K562 (cell line): Measurements from ENCODE around the gene DTX3.

Experiments
- CBX3 ChIP-seq, 2 experiments: IDR thresholded peaks; 1 replicate in 1 of 2; 2 replicates in 1 of 2; pipeline ENCODE4 v1.6.1; 2012; ENCODE audit warnings: inconsistent platforms in 2 of 2, low read length in 2 of 2, borderline replicate concordance in 1 of 2, control low read depth in 1 of 2
- CHD2 ChIP-seq: IDR thresholded peaks from 2 replicates; pipeline ENCODE4 v1.6.1; 2011; ENCODE audit warnings: low read depth, low read length
- PHF8 ChIP-seq: fragments of 200-600 bp; sonication (generic); IDR thresholded peaks from 2 replicates; pipeline ENCODE4 v1.6.1; 2012; ENCODE audit warnings: mixed run types, mild to moderate bottlenecking, inconsistent platforms, low read length, moderate library complexity, borderline replicate concordance
- POLR2H ChIP-seq: IDR thresholded peaks from 2 replicates; pipeline ENCODE4 v1.6.1; 2016; ENCODE audit warnings: missing genetic modification characterization, low read depth, mild to moderate bottlenecking, control low read depth, missing compliant biosample characterization, moderate library complexity
- TCF3 ChIP-seq: sonication (generic); formaldehyde crosslinking; IDR thresholded peaks from 2 replicates; pipeline ENCODE4 v1.4.0; 2020; ENCODE audit warnings: mild to moderate bottlenecking, missing genetic modification reagents
- ZBTB8A ChIP-seq: fragments of 450-650 bp; IDR thresholded peaks from 2 replicates; pipeline ENCODE4 v1.6.1; 2018; ENCODE audit warnings: mild to moderate bottlenecking, moderate library complexity; ENCODE audit not compliant: partially characterized antibody
- TF ChIP-seq, protein P1 (sequence below): fragments of 450-650 bp; IDR thresholded peaks from 2 replicates; pipeline ENCODE4 v1.7.1; 2018; ENCODE audit warnings: mild to moderate bottlenecking, low read depth; ENCODE audit not compliant: partially characterized antibody
- TF ChIP-seq, protein P2 (sequence below), 3 experiments: IDR thresholded peaks in 2 of 3; conservative IDR thresholded peaks in 1 of 3; 2 replicates each; pipeline ENCODE4 v1.5.1; 2011 to 2012; ENCODE audit warnings: low read length in 3 of 3, mild to moderate bottlenecking in 3 of 3, control low read depth in 2 of 3, improper control_type of control experiment in 1 of 3, inconsistent platforms in 1 of 3, low read depth in 1 of 3, mixed read lengths in 1 of 3, moderate library complexity in 1 of 3; ENCODE audit not compliant: insufficient read depth in 2 of 3
- TF ChIP-seq, protein P3 (sequence below): IDR thresholded peaks from 2 replicates; pipeline ENCODE4 v1.6.1; 2012; ENCODE audit warnings: low read depth, low read length, improper control_type of control experiment, borderline replicate concordance
- TF ChIP-seq, protein P4 (sequence below), 2 experiments: fragments of 450-650 bp; formaldehyde crosslinking in 1 of 2; IDR thresholded peaks; 2 replicates each; pipeline versions ENCODE4 v1.4.0 to v1.6.1; 2014 to 2020; ENCODE audit warnings: mild to moderate bottlenecking in 2 of 2, borderline replicate concordance in 1 of 2, low read depth in 1 of 2

DNA sequence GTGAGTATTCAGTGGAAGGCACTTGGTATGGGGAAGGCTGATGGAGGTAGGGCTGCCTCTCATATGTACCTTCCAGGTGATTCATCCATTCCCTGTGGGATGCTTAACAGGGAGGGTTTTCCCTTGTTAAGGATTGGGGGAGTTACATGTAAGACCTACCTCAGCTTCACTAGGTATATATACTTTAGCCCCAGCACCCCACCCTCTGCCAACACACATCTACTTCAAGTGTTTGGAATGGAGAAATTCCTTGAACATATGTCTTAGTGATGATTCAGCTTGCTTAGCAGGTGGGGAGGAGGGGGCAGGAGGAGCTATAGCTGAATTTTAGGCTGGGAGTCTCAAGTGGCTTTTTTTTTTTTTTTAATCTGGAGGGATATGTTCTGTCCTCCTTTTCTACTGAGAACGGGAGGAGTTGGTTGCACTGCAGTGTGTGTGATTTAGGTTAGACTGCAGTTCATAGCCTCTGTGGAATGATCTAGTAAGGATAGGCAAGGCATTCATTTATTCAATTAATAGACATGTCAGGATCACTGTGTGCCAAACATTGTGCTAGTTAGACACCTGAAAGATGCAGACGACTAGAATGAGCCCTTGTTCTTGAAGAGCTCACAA, 12.0 kb upstream of the DTX3 start:
- TF ChIP-seq, protein P1, sequence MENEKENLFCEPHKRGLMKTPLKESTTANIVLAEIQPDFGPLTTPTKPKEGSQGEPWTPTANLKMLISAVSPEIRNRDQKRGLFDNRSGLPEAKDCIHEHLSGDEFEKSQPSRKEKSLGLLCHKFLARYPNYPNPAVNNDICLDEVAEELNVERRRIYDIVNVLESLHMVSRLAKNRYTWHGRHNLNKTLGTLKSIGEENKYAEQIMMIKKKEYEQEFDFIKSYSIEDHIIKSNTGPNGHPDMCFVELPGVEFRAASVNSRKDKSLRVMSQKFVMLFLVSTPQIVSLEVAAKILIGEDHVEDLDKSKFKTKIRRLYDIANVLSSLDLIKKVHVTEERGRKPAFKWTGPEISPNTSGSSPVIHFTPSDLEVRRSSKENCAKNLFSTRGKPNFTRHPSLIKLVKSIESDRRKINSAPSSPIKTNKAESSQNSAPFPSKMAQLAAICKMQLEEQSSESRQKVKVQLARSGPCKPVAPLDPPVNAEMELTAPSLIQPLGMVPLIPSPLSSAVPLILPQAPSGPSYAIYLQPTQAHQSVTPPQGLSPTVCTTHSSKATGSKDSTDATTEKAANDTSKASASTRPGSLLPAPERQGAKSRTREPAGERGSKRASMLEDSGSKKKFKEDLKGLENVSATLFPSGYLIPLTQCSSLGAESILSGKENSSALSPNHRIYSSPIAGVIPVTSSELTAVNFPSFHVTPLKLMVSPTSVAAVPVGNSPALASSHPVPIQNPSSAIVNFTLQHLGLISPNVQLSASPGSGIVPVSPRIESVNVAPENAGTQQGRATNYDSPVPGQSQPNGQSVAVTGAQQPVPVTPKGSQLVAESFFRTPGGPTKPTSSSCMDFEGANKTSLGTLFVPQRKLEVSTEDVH = no peak
- TF ChIP-seq TCF3 (CRISPR knock-in tag) = no peak
- TF ChIP-seq, protein P2, sequence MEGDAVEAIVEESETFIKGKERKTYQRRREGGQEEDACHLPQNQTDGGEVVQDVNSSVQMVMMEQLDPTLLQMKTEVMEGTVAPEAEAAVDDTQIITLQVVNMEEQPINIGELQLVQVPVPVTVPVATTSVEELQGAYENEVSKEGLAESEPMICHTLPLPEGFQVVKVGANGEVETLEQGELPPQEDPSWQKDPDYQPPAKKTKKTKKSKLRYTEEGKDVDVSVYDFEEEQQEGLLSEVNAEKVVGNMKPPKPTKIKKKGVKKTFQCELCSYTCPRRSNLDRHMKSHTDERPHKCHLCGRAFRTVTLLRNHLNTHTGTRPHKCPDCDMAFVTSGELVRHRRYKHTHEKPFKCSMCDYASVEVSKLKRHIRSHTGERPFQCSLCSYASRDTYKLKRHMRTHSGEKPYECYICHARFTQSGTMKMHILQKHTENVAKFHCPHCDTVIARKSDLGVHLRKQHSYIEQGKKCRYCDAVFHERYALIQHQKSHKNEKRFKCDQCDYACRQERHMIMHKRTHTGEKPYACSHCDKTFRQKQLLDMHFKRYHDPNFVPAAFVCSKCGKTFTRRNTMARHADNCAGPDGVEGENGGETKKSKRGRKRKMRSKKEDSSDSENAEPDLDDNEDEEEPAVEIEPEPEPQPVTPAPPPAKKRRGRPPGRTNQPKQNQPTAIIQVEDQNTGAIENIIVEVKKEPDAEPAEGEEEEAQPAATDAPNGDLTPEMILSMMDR (IDR thresholded peaks at IDR 0.05 in 2 of 3, conservative IDR thresholded peaks at IDR 0.05 in 1 of 3; ENCODE audit: insufficient read depth in 2 of 3, low read depth in 1 of 3, low read length in 3 of 3) = no peak
- no peak for TF ChIP-seq POLR2H (tag)
- TF ChIP-seq PHF8 = no peak
- TF ChIP-seq ZBTB8A = no peak
- no peak for TF ChIP-seq CHD2
- TF ChIP-seq, protein P3, sequence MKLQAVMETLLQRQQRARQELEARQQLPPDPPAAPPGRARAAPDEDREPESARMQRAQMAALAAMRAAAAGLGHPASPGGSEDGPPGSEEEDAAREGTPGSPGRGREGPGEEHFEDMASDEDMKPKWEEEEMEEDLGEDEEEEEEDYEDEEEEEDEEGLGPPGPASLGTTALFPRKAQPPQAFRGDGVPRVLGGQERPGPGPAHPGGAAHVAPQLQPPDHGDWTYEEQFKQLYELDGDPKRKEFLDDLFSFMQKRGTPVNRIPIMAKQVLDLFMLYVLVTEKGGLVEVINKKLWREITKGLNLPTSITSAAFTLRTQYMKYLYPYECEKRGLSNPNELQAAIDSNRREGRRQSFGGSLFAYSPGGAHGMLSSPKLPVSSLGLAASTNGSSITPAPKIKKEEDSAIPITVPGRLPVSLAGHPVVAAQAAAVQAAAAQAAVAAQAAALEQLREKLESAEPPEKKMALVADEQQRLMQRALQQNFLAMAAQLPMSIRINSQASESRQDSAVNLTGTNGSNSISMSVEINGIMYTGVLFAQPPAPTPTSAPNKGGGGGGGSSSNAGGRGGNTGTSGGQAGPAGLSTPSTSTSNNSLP = no peak
- TF ChIP-seq, protein P4, sequence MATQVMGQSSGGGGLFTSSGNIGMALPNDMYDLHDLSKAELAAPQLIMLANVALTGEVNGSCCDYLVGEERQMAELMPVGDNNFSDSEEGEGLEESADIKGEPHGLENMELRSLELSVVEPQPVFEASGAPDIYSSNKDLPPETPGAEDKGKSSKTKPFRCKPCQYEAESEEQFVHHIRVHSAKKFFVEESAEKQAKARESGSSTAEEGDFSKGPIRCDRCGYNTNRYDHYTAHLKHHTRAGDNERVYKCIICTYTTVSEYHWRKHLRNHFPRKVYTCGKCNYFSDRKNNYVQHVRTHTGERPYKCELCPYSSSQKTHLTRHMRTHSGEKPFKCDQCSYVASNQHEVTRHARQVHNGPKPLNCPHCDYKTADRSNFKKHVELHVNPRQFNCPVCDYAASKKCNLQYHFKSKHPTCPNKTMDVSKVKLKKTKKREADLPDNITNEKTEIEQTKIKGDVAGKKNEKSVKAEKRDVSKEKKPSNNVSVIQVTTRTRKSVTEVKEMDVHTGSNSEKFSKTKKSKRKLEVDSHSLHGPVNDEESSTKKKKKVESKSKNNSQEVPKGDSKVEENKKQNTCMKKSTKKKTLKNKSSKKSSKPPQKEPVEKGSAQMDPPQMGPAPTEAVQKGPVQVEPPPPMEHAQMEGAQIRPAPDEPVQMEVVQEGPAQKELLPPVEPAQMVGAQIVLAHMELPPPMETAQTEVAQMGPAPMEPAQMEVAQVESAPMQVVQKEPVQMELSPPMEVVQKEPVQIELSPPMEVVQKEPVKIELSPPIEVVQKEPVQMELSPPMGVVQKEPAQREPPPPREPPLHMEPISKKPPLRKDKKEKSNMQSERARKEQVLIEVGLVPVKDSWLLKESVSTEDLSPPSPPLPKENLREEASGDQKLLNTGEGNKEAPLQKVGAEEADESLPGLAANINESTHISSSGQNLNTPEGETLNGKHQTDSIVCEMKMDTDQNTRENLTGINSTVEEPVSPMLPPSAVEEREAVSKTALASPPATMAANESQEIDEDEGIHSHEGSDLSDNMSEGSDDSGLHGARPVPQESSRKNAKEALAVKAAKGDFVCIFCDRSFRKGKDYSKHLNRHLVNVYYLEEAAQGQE (IDR thresholded peaks at IDR 0.05; ENCODE audit: borderline replicate concordance) = no peak
- TF ChIP-seq, protein P4 (CRISPR knock-in tag; IDR thresholded peaks at IDR 0.05; ENCODE audit: low read depth) = no peak
- no peak for TF ChIP-seq CBX3 (IDR thresholded peaks at IDR 0.05; ENCODE audit: borderline replicate concordance in 1 of 2, low read length in 2 of 2)
